IMR-90 (cell line): ENCODE measurements around the gene G3BP2.

ENCODE experiments used
- BHLHE40 ChIP-seq: fragments of 150-350 bp; IDR thresholded peaks from 2 replicates; pipeline ENCODE4 v1.6.1; 2016; ENCODE audit warnings: mild to moderate bottlenecking, low read depth, low read length
- CEBPB ChIP-seq: IDR thresholded peaks from 2 replicates; pipeline ENCODE4 v1.6.1; 2012; ENCODE audit warnings: low read depth, low read length, improper control_type of control experiment
- CHD1 ChIP-seq: IDR thresholded peaks from 2 replicates; pipeline ENCODE4 v1.6.1; 2012; ENCODE audit warnings: low read depth, low read length, improper control_type of control experiment
- MAFK ChIP-seq: IDR thresholded peaks from 2 replicates; pipeline ENCODE4 v1.6.1; 2012; ENCODE audit warnings: low read depth, low read length, improper control_type of control experiment
- MXI1 ChIP-seq: IDR thresholded peaks from 2 replicates; pipeline ENCODE4 v1.6.1; 2012; ENCODE audit warnings: low read depth, mild to moderate bottlenecking, low read length, moderate library complexity, borderline replicate concordance
- NFE2L2 ChIP-seq: fragments of 150-350 bp; IDR thresholded peaks from 2 replicates; pipeline ENCODE4 v1.6.1; 2016; ENCODE audit warnings: low read depth, mild to moderate bottlenecking, low read length
- POLR2A ChIP-seq: IDR thresholded peaks from 2 replicates; pipeline ENCODE4 v1.6.1; 2012; ENCODE audit warnings: mild to moderate bottlenecking, low read depth, low read length
- RAD21 ChIP-seq: IDR thresholded peaks from 2 replicates; pipeline ENCODE4 v1.6.1; 2012; ENCODE audit warnings: low read length, improper control_type of control experiment
- RCOR1 ChIP-seq: IDR thresholded peaks from 2 replicates; pipeline ENCODE4 v1.6.1; 2012; ENCODE audit warnings: mild to moderate bottlenecking, low read length, improper control_type of control experiment; ENCODE audit not compliant: insufficient replicate concordance
- RFX5 ChIP-seq: IDR thresholded peaks from 2 replicates; pipeline ENCODE4 v1.8.0; 2012; ENCODE audit warnings: low read depth, mild to moderate bottlenecking, low read length, moderate library complexity
- TF ChIP-seq, protein P1 (sequence below): conservative IDR thresholded peaks from 2 replicates; pipeline ENCODE4 v1.5.1; 2012; ENCODE audit warnings: mild to moderate bottlenecking, low read depth, low read length, improper control_type of control experiment
- TF ChIP-seq, protein P2 (sequence below): fragments of 150-350 bp; IDR thresholded peaks from 2 replicates; pipeline ENCODE4 v1.6.1; 2017; ENCODE audit warnings: mild to moderate bottlenecking, antibody characterized with exemption, low read length, low read depth
- TF ChIP-seq, protein P3 (sequence below): fragments of 150-350 bp; IDR thresholded peaks from 2 replicates; pipeline ENCODE4 v1.6.1; 2016; ENCODE audit warnings: low read depth, mild to moderate bottlenecking, low read length, moderate library complexity, borderline replicate concordance

DNA sequence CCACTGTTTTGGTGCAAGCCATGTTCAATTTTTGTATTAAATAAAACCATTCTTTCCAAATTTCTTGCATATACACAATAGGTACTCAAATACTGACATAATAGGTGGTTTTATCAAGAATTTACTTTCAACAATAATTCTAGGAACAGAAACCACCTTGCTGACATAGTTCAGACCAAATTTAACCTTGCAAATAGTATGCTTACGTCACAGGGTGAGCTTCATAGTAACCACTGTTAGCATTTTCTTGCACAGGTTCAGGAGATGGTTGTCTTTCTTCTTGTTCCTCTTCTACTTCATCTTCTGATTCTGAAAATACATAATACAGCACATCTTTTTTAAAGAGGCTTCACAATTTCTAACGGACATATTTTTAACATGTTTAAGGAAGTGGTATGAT, 17.6 kb downstream of the G3BP2 start:
- TF ChIP-seq, protein P1, sequence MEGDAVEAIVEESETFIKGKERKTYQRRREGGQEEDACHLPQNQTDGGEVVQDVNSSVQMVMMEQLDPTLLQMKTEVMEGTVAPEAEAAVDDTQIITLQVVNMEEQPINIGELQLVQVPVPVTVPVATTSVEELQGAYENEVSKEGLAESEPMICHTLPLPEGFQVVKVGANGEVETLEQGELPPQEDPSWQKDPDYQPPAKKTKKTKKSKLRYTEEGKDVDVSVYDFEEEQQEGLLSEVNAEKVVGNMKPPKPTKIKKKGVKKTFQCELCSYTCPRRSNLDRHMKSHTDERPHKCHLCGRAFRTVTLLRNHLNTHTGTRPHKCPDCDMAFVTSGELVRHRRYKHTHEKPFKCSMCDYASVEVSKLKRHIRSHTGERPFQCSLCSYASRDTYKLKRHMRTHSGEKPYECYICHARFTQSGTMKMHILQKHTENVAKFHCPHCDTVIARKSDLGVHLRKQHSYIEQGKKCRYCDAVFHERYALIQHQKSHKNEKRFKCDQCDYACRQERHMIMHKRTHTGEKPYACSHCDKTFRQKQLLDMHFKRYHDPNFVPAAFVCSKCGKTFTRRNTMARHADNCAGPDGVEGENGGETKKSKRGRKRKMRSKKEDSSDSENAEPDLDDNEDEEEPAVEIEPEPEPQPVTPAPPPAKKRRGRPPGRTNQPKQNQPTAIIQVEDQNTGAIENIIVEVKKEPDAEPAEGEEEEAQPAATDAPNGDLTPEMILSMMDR: no peak
- no peak for TF ChIP-seq RFX5
- TF ChIP-seq MXI1: no peak
- TF ChIP-seq POLR2A: no peak
- TF ChIP-seq, protein P2, sequence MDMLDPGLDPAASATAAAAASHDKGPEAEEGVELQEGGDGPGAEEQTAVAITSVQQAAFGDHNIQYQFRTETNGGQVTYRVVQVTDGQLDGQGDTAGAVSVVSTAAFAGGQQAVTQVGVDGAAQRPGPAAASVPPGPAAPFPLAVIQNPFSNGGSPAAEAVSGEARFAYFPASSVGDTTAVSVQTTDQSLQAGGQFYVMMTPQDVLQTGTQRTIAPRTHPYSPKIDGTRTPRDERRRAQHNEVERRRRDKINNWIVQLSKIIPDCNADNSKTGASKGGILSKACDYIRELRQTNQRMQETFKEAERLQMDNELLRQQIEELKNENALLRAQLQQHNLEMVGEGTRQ: no peak
- TF ChIP-seq CEBPB: no peak
- TF ChIP-seq RCOR1: no peak
- TF ChIP-seq MAFK: no peak
- TF ChIP-seq RAD21: no peak
- no peak for TF ChIP-seq BHLHE40
- TF ChIP-seq CHD1: no peak
- TF ChIP-seq, protein P3, sequence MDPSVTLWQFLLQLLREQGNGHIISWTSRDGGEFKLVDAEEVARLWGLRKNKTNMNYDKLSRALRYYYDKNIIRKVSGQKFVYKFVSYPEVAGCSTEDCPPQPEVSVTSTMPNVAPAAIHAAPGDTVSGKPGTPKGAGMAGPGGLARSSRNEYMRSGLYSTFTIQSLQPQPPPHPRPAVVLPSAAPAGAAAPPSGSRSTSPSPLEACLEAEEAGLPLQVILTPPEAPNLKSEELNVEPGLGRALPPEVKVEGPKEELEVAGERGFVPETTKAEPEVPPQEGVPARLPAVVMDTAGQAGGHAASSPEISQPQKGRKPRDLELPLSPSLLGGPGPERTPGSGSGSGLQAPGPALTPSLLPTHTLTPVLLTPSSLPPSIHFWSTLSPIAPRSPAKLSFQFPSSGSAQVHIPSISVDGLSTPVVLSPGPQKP: no peak
- no peak for TF ChIP-seq NFE2L2
